Body of pancreas (tissue), 4 donors: ENCODE measurements around the gene CLEC2A.

ENCODE experiments used
- POLR2A ChIP-seq, 3 donors: fragments of 450-650 bp; IDR thresholded peaks; one replicate each; pipeline ENCODE4 v1.6.1; 2016; ENCODE audit warnings: antibody characterized with exemption in 3 of 3, mild to moderate bottlenecking in 2 of 3
- TF ChIP-seq, protein P1 (sequence below), 7 experiments: fragments of 450-650 bp in 4 of 7; fragments of 200-600 bp in 3 of 7; sonication (generic) in 3 of 7; IDR thresholded peaks; one replicate each; pipeline ENCODE4 v1.5.1; 2016 to 2019; ENCODE audit warnings: antibody characterized with exemption in 7 of 7

GRCh38 chr12:9951026-9951675, 19.0 kb upstream of the CLEC2A start:
- TF ChIP-seq POLR2A (IDR thresholded peaks at IDR 0.05): no peak
- TF ChIP-seq, protein P1, sequence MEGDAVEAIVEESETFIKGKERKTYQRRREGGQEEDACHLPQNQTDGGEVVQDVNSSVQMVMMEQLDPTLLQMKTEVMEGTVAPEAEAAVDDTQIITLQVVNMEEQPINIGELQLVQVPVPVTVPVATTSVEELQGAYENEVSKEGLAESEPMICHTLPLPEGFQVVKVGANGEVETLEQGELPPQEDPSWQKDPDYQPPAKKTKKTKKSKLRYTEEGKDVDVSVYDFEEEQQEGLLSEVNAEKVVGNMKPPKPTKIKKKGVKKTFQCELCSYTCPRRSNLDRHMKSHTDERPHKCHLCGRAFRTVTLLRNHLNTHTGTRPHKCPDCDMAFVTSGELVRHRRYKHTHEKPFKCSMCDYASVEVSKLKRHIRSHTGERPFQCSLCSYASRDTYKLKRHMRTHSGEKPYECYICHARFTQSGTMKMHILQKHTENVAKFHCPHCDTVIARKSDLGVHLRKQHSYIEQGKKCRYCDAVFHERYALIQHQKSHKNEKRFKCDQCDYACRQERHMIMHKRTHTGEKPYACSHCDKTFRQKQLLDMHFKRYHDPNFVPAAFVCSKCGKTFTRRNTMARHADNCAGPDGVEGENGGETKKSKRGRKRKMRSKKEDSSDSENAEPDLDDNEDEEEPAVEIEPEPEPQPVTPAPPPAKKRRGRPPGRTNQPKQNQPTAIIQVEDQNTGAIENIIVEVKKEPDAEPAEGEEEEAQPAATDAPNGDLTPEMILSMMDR (IDR thresholded peaks at IDR 0.05): no peak
